HepG2 (cell line): ENCODE data around the gene RGS7. TPM values are rescaled to one million over a fixed set of nuclear protein-coding genes. Genes with fewer than 3 reads are reported as not detected.

Experiments
- HNF4A ChIP-seq: sonication (generic); formaldehyde crosslinking; IDR thresholded peaks from 2 replicates; pipeline ENCODE4 v1.4.0; 2020; ENCODE audit warnings: missing genetic modification reagents
- SETDB1 ChIP-seq: sonication (generic); formaldehyde crosslinking; IDR thresholded peaks from 2 replicates; pipeline ENCODE4 v1.5.1; 2020; ENCODE audit warnings: missing genetic modification reagents, mild to moderate bottlenecking, borderline replicate concordance
- SIN3A ChIP-seq: IDR thresholded peaks from 2 replicates; pipeline ENCODE4 v1.6.1; 2011; ENCODE audit warnings: low read depth, mild to moderate bottlenecking, control low read depth, low read length, borderline replicate concordance
- U2AF2 ChIP-seq: fragments of 200-400 bp; formaldehyde crosslinking; IDR thresholded peaks from 2 replicates; pipeline ENCODE4 v1.6.1; 2017; ENCODE audit warnings: low read depth, mild to moderate bottlenecking, low read length
- ZFP36L2 ChIP-seq: sonication (generic); formaldehyde crosslinking; IDR thresholded peaks from 2 replicates; pipeline ENCODE4 v1.4.0; 2020; ENCODE audit warnings: missing genetic modification reagents
- ZNF318 ChIP-seq: sonication (generic); formaldehyde crosslinking; IDR thresholded peaks from 2 replicates; pipeline ENCODE4 v1.4.0; 2020; ENCODE audit warnings: mild to moderate bottlenecking, missing genetic modification reagents
- ZNF343 ChIP-seq: sonication (generic); formaldehyde crosslinking; IDR thresholded peaks from 2 replicates; pipeline ENCODE4 v1.4.0; 2020; ENCODE audit warnings: mild to moderate bottlenecking, missing genetic modification reagents
- ZNF781 ChIP-seq: sonication (generic); formaldehyde crosslinking; IDR thresholded peaks from 2 replicates; pipeline ENCODE4 v1.5.1; 2020; ENCODE audit warnings: borderline replicate concordance, mild to moderate bottlenecking, missing genetic modification reagents; ENCODE audit errors: not compliant biosample characterization
- polyA plus RNA-seq, 8 experiments: library from polyadenylated mRNA; depleted of rRNA in 3 of 8; stranded (reverse) in 7 of 8; unstranded in 1 of 8; fragments of >200 nt; fragmentation: Illumina TruSeq in 4 of 8; extraction: Trizol in 4 of 8; gene quantifications; 2 replicates each; pipeline versions ENCODE4 v1.2.1 to v1.2.3, GENCODE V29; 2011 to 2016; ENCODE audit warnings: low read depth in 4 of 8, missing spikeins in 1 of 8, mixed read lengths in 1 of 8; ENCODE audit not compliant: insufficient read depth in 1 of 8
- total RNA-seq, 5 experiments: library from RNA; depleted of rRNA; stranded (reverse); fragments of >200 nt; fragmentation: Illumina TruSeq; extraction: Trizol; gene quantifications; 2 replicates each; pipeline ENCODE4 v1.2.3, GENCODE V29; 2016; ENCODE audit warnings: low read depth in 1 of 5
- TF ChIP-seq, protein P1 (sequence below): sonication (generic); formaldehyde crosslinking; IDR thresholded peaks from 2 replicates; pipeline ENCODE4 v1.5.1; 2020; ENCODE audit warnings: mild to moderate bottlenecking, missing genetic modification reagents, moderate library complexity

The RGS7 gene
- total and polyA plus RNA-seq, 2 of the 13 experiments (the other 11 are each of a cell fraction or from before 2014, with no cell fraction given) = not detected

DNA sequence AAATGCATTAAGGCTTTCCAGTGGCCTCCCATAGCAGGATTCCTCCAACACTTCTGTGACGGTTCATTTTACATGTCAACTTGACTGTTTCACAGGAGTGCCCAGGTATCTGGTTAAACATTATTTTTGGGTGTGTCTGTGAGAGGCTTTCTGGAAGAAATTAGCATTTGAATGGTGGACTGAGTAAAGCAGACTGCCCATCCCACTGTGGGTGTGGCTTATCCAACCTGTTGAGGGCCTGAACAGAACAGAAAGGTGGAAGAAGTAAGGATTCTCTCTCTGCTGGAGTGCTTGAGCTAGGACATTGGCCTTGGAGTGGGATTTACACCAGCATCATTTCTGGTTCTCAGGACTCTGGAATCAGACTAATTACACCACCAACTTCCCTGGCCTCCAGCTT lies 85.6 kb downstream of the RGS7 start (continued):
- TF ChIP-seq ZNF318 (CRISPR knock-in tag) (no peak), SIN3A (no peak), U2AF2 (no peak), SETDB1 (no peak), ZFP36L2 (CRISPR knock-in tag) (no peak), HNF4A (CRISPR knock-in tag) (no peak), ZNF343 (no peak), ZNF781 (CRISPR knock-in tag) (no peak)
- TF ChIP-seq, protein P1, sequence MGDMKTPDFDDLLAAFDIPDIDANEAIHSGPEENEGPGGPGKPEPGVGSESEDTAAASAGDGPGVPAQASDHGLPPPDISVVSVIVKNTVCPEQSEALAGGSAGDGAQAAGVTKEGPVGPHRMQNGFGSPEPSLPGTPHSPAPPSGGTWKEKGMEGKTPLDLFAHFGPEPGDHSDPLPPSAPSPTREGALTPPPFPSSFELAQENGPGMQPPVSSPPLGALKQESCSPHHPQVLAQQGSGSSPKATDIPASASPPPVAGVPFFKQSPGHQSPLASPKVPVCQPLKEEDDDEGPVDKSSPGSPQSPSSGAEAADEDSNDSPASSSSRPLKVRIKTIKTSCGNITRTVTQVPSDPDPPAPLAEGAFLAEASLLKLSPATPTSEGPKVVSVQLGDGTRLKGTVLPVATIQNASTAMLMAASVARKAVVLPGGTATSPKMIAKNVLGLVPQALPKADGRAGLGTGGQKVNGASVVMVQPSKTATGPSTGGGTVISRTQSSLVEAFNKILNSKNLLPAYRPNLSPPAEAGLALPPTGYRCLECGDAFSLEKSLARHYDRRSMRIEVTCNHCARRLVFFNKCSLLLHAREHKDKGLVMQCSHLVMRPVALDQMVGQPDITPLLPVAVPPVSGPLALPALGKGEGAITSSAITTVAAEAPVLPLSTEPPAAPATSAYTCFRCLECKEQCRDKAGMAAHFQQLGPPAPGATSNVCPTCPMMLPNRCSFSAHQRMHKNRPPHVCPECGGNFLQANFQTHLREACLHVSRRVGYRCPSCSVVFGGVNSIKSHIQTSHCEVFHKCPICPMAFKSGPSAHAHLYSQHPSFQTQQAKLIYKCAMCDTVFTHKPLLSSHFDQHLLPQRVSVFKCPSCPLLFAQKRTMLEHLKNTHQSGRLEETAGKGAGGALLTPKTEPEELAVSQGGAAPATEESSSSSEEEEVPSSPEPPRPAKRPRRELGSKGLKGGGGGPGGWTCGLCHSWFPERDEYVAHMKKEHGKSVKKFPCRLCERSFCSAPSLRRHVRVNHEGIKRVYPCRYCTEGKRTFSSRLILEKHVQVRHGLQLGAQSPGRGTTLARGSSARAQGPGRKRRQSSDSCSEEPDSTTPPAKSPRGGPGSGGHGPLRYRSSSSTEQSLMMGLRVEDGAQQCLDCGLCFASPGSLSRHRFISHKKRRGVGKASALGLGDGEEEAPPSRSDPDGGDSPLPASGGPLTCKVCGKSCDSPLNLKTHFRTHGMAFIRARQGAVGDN (CRISPR knock-in tag) = no peak
